OCI-LY1 (cell line): Measurements from ENCODE around the gene PRKG1.

Source experiments
- H2AFZ ChIP-seq: fragments of 200-600 bp; sonication (generic), shearing (Covaris generic); 2 replicates; pipeline ENCODE4 v1.6.0; 2014; ENCODE audit warnings: antibody characterized with exemption, mild to moderate bottlenecking, low read length
- H3F3A ChIP-seq: fragments of 200-600 bp; sonication (generic), shearing (Covaris generic); 2 replicates; pipeline ENCODE4 v1.6.0; 2014; ENCODE audit warnings: mild to moderate bottlenecking, antibody characterized with exemption, low read length, moderate library complexity; ENCODE audit not compliant: insufficient read depth
- H3K27ac ChIP-seq: fragments of 200-600 bp; sonication (generic); 2 replicates; pipeline ENCODE4 v1.5.1; 2014; ENCODE audit warnings: low read length, mixed run types, mild to moderate bottlenecking, low read depth; ENCODE audit not compliant: poor library complexity, severe bottlenecking
- H3K27me3 ChIP-seq: fragments of 200-600 bp; sonication (generic); 2 replicates; pipeline ENCODE4 v1.6.0; 2014; ENCODE audit warnings: antibody characterized with exemption, mild to moderate bottlenecking, low read length, moderate library complexity; ENCODE audit not compliant: insufficient read depth
- H3K36me3 ChIP-seq: fragments of 200-600 bp; sonication (generic); 2 replicates; pipeline ENCODE4 v1.6.1; 2014; ENCODE audit warnings: mild to moderate bottlenecking, antibody characterized with exemption, low read length, moderate library complexity, mixed read lengths; ENCODE audit not compliant: insufficient read depth
- H3K4me1 ChIP-seq: fragments of 200-600 bp; sonication (generic); 2 replicates; pipeline ENCODE4 v1.5.1; 2014; ENCODE audit warnings: mild to moderate bottlenecking, low read length, moderate library complexity; ENCODE audit not compliant: insufficient read depth, severe bottlenecking
- H3K4me2 ChIP-seq: fragments of 200-600 bp; sonication (generic), shearing (Covaris generic); 2 replicates; pipeline ENCODE4 v1.6.1; 2014; ENCODE audit warnings: low read length
- H3K4me3 ChIP-seq: fragments of 200-600 bp; sonication (generic); 2 replicates; pipeline ENCODE4 v1.5.1; 2014; ENCODE audit warnings: low read length, low read depth, mild to moderate bottlenecking, mixed read lengths; ENCODE audit not compliant: poor library complexity, severe bottlenecking
- H3K79me2 ChIP-seq: fragments of 200-600 bp; shearing (Covaris generic); 2 replicates; pipeline ENCODE4 v1.6.1; 2016; ENCODE audit warnings: mixed run types, low read length, mixed read lengths; ENCODE audit not compliant: insufficient read depth
- H3K9ac ChIP-seq: fragments of 200-600 bp; sonication (generic), shearing (Covaris generic); 2 replicates; pipeline ENCODE4 v1.6.1; 2014; ENCODE audit warnings: mild to moderate bottlenecking, low read length, mixed read lengths
- H3K9me2 ChIP-seq: fragments of 200-600 bp; sonication (generic), shearing (Covaris generic); 2 replicates; pipeline ENCODE4 v1.6.1; 2014; ENCODE audit warnings: low read depth, mild to moderate bottlenecking, low read length, mixed read lengths
- H3K9me3 ChIP-seq: fragments of 200-600 bp; shearing (Covaris generic); 2 replicates; pipeline ENCODE4 v1.6.1; 2014; ENCODE audit warnings: low read length, mixed read lengths
- H4K20me1 ChIP-seq: fragments of 200-600 bp; sonication (generic), shearing (Covaris generic); 2 replicates; pipeline ENCODE4 v1.6.0; 2016; ENCODE audit warnings: mild to moderate bottlenecking, low read length; ENCODE audit not compliant: insufficient read depth
- EZH2 ChIP-seq: fragments of 200-600 bp; sonication (generic), shearing (Covaris generic); IDR thresholded peaks from 2 replicates; pipeline ENCODE4 v1.8.0; 2017; ENCODE audit warnings: borderline replicate concordance, mixed run types, mild to moderate bottlenecking, antibody characterized with exemption, low read length, moderate library complexity, mixed read lengths
- TF ChIP-seq, protein P1 (sequence below): fragments of 200-600 bp; sonication (generic), shearing (Covaris generic); IDR thresholded peaks from 2 replicates; pipeline ENCODE4 v1.5.1; 2017; ENCODE audit warnings: mild to moderate bottlenecking, antibody characterized with exemption, low read length, moderate library complexity, mixed read lengths

The PRKG1 gene

DNA sequence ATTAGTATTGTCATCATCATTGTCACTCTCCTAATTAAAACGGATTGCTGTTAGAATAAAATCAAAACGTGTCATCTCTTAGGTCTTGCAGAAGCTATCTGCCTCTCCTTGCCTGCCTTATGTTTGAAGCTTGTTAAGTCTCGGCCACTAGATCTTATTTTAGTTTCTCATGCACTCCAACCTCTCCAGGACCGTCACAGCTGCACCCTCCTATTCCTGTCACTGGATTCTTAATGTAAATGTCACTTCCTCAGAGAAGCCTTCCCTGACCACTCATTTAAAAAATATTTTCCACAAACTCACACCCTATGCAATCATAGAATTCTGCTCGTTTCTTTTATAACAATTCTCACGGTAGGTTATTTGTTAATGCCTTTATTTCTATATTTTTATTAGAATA, 1135.9 kb downstream of the PRKG1 start:
- Histone ChIP-seq H3K79me2 (no peaks in the 10 kb centered on the region), H3K9ac (no peak overlapping the region), H2AFZ (no peak overlapping the region), H4K20me1 (no peaks in the 10 kb centered on the region), H3F3A (no peaks in the 10 kb centered on the region), H3K4me1 (no peaks in the 10 kb centered on the region), H3K36me3 (no peaks in the 10 kb centered on the region), H3K27ac (no peak overlapping the region), H3K9me2 (no peaks in the 10 kb centered on the region), H3K4me3 (no peak overlapping the region), H3K9me3 (no peaks in the 10 kb centered on the region), H3K4me2 (no peak overlapping the region), H3K27me3 (no peaks in the 10 kb centered on the region)
- TF ChIP-seq, protein P1, sequence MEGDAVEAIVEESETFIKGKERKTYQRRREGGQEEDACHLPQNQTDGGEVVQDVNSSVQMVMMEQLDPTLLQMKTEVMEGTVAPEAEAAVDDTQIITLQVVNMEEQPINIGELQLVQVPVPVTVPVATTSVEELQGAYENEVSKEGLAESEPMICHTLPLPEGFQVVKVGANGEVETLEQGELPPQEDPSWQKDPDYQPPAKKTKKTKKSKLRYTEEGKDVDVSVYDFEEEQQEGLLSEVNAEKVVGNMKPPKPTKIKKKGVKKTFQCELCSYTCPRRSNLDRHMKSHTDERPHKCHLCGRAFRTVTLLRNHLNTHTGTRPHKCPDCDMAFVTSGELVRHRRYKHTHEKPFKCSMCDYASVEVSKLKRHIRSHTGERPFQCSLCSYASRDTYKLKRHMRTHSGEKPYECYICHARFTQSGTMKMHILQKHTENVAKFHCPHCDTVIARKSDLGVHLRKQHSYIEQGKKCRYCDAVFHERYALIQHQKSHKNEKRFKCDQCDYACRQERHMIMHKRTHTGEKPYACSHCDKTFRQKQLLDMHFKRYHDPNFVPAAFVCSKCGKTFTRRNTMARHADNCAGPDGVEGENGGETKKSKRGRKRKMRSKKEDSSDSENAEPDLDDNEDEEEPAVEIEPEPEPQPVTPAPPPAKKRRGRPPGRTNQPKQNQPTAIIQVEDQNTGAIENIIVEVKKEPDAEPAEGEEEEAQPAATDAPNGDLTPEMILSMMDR, result no peak
- no peak for TF ChIP-seq EZH2

DNA sequence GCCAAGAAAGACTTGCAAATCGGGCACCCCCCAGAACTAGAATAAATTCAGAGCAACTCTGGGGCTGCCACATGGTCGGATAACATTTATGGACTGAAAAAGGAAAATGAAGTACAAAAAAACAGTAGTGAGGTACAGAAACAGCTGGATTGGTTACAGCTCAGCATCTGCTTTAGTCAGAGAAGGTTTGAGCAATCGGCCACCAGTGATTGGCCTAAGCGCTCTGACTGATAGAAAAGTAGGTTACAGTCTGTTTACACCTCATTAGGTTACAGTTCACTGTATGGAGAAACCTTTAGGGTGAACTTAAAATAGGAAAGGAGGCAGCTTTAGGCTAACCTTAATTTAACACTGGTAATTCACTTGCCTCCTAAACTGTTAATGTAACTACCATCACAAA, 1137.8 kb downstream of the PRKG1 start:
- Histone ChIP-seq H3K27ac (no peak overlapping the region), H3F3A (no peaks in the 10 kb centered on the region)
- no peak for TF ChIP-seq EZH2
- TF ChIP-seq, protein P1, result no peak

DNA sequence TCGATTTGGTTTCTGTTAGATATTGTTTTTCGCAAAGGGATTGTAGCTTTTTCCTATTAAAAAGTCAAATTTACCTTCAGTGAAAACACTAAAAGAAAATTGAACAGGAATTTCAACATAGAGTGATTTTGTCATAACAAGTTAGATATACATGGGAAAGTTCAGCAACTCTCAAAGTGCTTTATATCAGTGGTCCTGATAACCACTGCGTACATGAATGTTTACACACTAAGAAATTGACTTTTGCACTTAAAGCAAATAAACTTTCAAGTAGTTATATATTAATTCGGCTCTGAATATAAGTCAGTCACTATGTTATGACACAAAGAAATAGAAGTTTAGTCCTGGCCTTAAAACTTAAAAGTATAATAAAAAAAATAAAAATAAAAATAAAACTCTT, 1138.5 kb downstream of the PRKG1 start:
- Histone ChIP-seq H3K27ac (no peak overlapping the region), H3K79me2 (no peaks in the 10 kb centered on the region), H3K27me3 (no peaks in the 10 kb centered on the region), H3K4me1 (no peaks in the 10 kb centered on the region), H3K9me2 (no peaks in the 10 kb centered on the region), H4K20me1 (no peaks in the 10 kb centered on the region), H3F3A (no peaks in the 10 kb centered on the region), H3K36me3 (no peaks in the 10 kb centered on the region), H3K9me3 (no peaks in the 10 kb centered on the region), H3K4me2 (no peak overlapping the region), H2AFZ (no peak overlapping the region), H3K4me3 (no peak overlapping the region), H3K9ac (no peak overlapping the region)
- TF ChIP-seq EZH2, result no peak
- TF ChIP-seq, protein P1, result no peak

More for the DNA sequence above, 1137.8 kb downstream of the PRKG1 start:
- no peaks in the 10 kb centered on the region for H3K9me3 ChIP-seq
- H3K4me1 ChIP-seq, result no peaks in the 10 kb centered on the region
- no peaks in the 10 kb centered on the region for H3K9me2 ChIP-seq
- no peak overlapping the region for H3K4me3 ChIP-seq
- H3K9ac ChIP-seq, result no peak overlapping the region
- H3K27me3 ChIP-seq, result no peaks in the 10 kb centered on the region
- H3K79me2 ChIP-seq, result no peaks in the 10 kb centered on the region
- H4K20me1 ChIP-seq, result no peaks in the 10 kb centered on the region
- H3K36me3 ChIP-seq, result no peaks in the 10 kb centered on the region
- no peak overlapping the region for H2AFZ ChIP-seq
- H3K4me2 ChIP-seq, result no peak overlapping the region
